ENCODE results near the gene CDC37L1. TPM values are rescaled to one million over a fixed set of nuclear protein-coding genes. Genes with fewer than 3 reads are reported as not detected.

Gene CDC37L1
- polyA plus RNA-seq, 1 experiment, result 13.4 TPM

DNA sequence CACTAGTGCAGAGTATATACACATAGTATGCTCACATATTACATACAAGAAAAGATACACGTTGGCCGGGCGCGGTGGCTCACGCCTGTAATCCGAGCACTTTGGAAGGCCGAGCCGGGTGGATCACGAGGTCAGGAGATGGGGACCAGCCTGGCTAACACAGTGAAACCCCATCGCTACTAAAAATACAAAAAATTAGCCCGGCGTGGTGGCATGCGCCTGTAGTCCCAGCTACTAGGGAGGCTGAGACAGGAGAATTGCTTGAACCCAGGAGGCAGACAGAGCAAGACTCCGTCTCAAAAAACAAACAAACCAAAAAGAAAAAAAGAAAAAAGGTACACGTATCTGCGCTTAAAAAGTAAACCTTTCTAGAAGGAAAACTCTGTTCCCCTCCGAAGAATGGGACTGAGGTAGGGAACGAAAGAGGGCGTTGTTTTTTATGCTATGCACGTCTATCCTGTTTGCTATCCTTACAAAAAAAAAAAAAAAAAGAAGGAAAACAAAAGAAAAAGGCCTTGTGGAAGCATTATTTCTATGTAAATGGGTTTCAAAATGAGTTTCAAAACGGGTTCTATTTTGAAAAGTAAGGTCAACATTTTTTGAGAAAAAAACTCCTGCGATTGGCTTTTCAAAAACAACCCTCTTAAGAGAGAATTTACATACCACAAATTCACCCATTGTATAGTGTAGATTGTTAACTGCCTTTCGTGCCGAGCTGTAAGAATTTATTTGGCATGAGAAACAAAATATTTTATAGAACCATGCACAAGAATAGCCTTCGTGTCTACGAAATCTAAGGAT, 60.4 kb downstream of the CDC37L1 start:
- peak overlapping the region; percentile 84 for H3K4me3 ChIP-seq (ENCODE audit: low read depth, low read length)
- ChIA-PET POLR2A (interaction anchor here (1.5 kb wide), 1 partner anchor 53 kb away, joined by 5 read pairs; the partner anchor contains the start of gene RCL1), CTCF (interaction anchor here (0.7 to 1.1 kb wide), 9 partner anchors 21 to 352 kb away, joined by 3 to 5 read pairs (median 3); partner anchors contain the start of genes CDC37L1 and PLPP6)
- no peak overlapping the region for H3K27ac ChIP-seq (ENCODE audit: low read depth, low read length)
- H3K27me3 ChIP-seq (ENCODE audit: control insufficient read depth, insufficient read depth, low read length), result no peaks in the 10 kb centered on the region
- H3K9me3 ChIP-seq (ENCODE audit: control insufficient read depth, insufficient read depth, low read length), result no peaks in the 10 kb centered on the region
- TF ChIP-seq CTCF (IDR thresholded peaks at IDR 0.05; ENCODE audit: low read depth, low read length), result no peak
- DNase-seq (ENCODE audit: low read depth, low spot score), result no peak

GRCh38 chr9:4740388-4740637, 60.9 kb downstream of the CDC37L1 start:
- POLR2A ChIA-PET, result interaction anchor here (1.0 to 1.5 kb wide), 3 partner anchors 53 to 1896 kb away, joined by 3 to 5 read pairs (median 3); partner anchors contain the start of genes PUM3 and RCL1
- no peak for TF ChIP-seq CTCF (IDR thresholded peaks at IDR 0.05; ENCODE audit: low read depth, low read length)
- no peak for DNase-seq (ENCODE audit: low read depth, low spot score)

GRCh38 chr9:4740638-4741364, 61.4 kb downstream of the CDC37L1 start, which contains the start of gene AK3:
Gene AK3 (minus strand): TSS chr9:4741202. CDS start chr9:4741087, 115 bp downstream.
- POLR2A ChIA-PET, result interaction anchor here (0.6 to 1.5 kb wide), 5 partner anchors 52 to 1897 kb away, joined by 3 to 15 read pairs (median 3); partner anchors contain the start of genes PDCD1LG2, PUM3 and RCL1
- Histone ChIP-seq H3K4me3 (ENCODE audit: low read depth, low read length) (peak within 1 kb of the TSS; percentile 84), H3K27me3 (ENCODE audit: control insufficient read depth, insufficient read depth, low read length) (no peaks in the 10 kb centered on the region), H3K9me3 (ENCODE audit: control insufficient read depth, insufficient read depth, low read length) (no peaks in the 10 kb centered on the region), H3K27ac (ENCODE audit: low read depth, low read length) (peak within 1 kb of the TSS; percentile 39)
- CTCF ChIA-PET, result interaction anchor here (0.7 to 1.5 kb wide), 9 partner anchors 8 to 184 kb away, joined by 3 to 5 read pairs (median 3); partner anchors contain the start of genes CDC37L1 and PLPP6
- peak; percentile 25; the same call in 1 of the 2 replicates for TF ChIP-seq CTCF (IDR thresholded peaks at IDR 0.05; ENCODE audit: low read depth, low read length)
- DNase-seq (ENCODE audit: low read depth, low spot score), result peak; percentile 66

More at GRCh38 chr9:4740388-4740637, 60.9 kb downstream of the CDC37L1 start:
- Histone ChIP-seq H3K27me3 (ENCODE audit: control insufficient read depth, insufficient read depth, low read length) (no peaks in the 10 kb centered on the region), H3K9me3 (ENCODE audit: control insufficient read depth, insufficient read depth, low read length) (no peaks in the 10 kb centered on the region), H3K4me3 (ENCODE audit: low read depth, low read length) (peak overlapping the region; percentile 84), H3K27ac (ENCODE audit: low read depth, low read length) (peak overlapping the region; percentile 39)
- CTCF ChIA-PET, result interaction anchor here (0.7 to 1.5 kb wide), 10 partner anchors 9 to 353 kb away, joined by 3 to 5 read pairs (median 3); partner anchors contain the start of genes CDC37L1 and PLPP6

DNA sequence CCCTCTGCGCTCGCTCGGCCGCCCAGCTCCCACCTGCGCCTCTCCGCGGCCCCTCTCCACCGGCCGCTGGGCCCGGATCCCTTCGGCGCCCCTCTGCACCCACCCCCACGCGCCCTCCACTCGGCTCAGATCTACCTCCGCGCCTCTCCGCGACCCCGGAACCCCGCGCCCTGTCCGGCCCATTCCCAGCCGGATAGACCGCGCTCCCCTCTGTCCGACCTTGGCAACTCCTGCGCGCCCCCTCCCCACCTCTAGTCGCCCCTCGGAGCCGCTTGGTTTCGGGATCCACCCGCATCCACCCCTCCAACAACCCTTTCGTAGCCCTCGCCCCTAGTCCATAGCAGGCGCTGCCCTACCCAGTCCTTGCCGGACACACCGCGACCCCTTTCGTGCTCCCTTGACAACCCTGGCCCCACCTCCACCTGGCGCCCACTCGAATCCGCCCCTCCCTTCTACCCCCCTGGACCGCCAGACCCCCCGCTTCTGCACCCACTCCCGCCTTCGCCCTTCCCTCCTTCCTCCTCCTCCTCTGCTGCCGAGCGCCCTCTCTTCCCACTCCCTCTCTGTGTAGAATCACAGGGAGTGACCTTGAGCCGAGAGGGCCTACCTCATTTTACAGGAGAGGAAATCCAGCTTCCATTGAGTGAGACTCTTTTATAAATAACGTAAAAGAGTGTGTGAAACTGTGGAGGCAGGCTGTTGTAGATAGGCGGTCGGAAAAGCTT, 62.2 kb downstream of the CDC37L1 start:
- peak overlapping the region; percentile 84 for H3K4me3 ChIP-seq (ENCODE audit: low read depth, low read length)
- H3K27me3 ChIP-seq (ENCODE audit: control insufficient read depth, insufficient read depth, low read length), result no peaks in the 10 kb centered on the region
- no peak for DNase-seq (ENCODE audit: low read depth, low spot score)
- CTCF ChIA-PET, result interaction anchor here (1.1 to 1.6 kb wide), 4 partner anchors 8 to 183 kb away, joined by 3 to 7 read pairs (median 4); no protein-coding TSS in a partner anchor
- no peaks in the 10 kb centered on the region for H3K9me3 ChIP-seq (ENCODE audit: control insufficient read depth, insufficient read depth, low read length)
- H3K27ac ChIP-seq (ENCODE audit: low read depth, low read length), result no peak overlapping the region
- POLR2A ChIA-PET, result interaction anchor here (0.6 to 1.5 kb wide), 5 partner anchors 52 to 1898 kb away, joined by 3 to 15 read pairs (median 3); partner anchors contain the start of genes PDCD1LG2, PUM3 and RCL1
- no peak for TF ChIP-seq CTCF (IDR thresholded peaks at IDR 0.05; ENCODE audit: low read depth, low read length)

Measured in AG04450 (cell line).